WTC11 (cell line): ENCODE results near the gene PLD1.

Experiments used
- CTCF ChIP-seq: fragments of 200-600 bp; IDR thresholded peaks from 2 replicates; pipeline ENCODE4 v1.8.0; 2022; ENCODE audit warnings: antibody characterized with exemption
- FOXP1 ChIP-seq: sonication (generic); formaldehyde crosslinking; IDR thresholded peaks from 2 replicates; pipeline ENCODE4 v1.8.0; 2022; ENCODE audit warnings: missing genetic modification reagents, mild to moderate bottlenecking, moderate library complexity, borderline replicate concordance

GRCh38 chr3:171807806-171808205 lies 2.5 kb downstream of the PLD1 start:
- TF ChIP-seq CTCF (no peak), FOXP1 (CRISPR knock-in tag) (no peak)
